Breast epithelium (tissue), 4 donors: ENCODE results near the gene KCNH1. TPM values are rescaled to one million over a fixed set of nuclear protein-coding genes. Genes with fewer than 3 reads are reported as not detected.

Experiments
- DNase-seq, 2 donors: peaks; one replicate each; pipeline ENCODE4 v3.0.0-alpha.2; 2019; ENCODE audit warnings: low spot score in 2 of 2
- H3K27ac ChIP-seq, 2 donors: fragments of 200-600 bp; sonication (generic) in 1 of 2; one replicate each; pipeline ENCODE4 v1.5.1; 2016 to 2019; ENCODE audit warnings: mild to moderate bottlenecking in 1 of 2
- H3K27me3 ChIP-seq, 2 donors: fragments of 200-600 bp; sonication (generic) in 1 of 2; one replicate each; pipeline versions ENCODE4 v1.5.1 to v1.6.0; 2017 to 2019; ENCODE audit warnings: control low read depth in 1 of 2, mild to moderate bottlenecking in 1 of 2
- H3K36me3 ChIP-seq: fragments of 200-600 bp; one replicate; pipeline ENCODE4 v1.5.1; 2019
- H3K4me1 ChIP-seq, 2 donors: fragments of 200-600 bp; sonication (generic); one replicate each; pipeline ENCODE4 v1.5.1; 2016 to 2019; ENCODE audit warnings: control low read depth in 1 of 2
- H3K4me3 ChIP-seq, 3 donors: fragments of 200-600 bp; sonication (generic); 1 replicate in 2 of 3; 2 replicates in 1 of 3; pipeline ENCODE4 v1.5.1; 2016 to 2019; ENCODE audit warnings: mild to moderate bottlenecking in 3 of 3, moderate library complexity in 2 of 3
- H3K9me3 ChIP-seq, 2 donors: fragments of 200-600 bp; sonication (generic) in 1 of 2; one replicate each; pipeline ENCODE4 v1.5.1; 2016 to 2019; ENCODE audit warnings: control low read depth in 1 of 2
- POLR2A ChIP-seq: fragments of 450-650 bp; IDR thresholded peaks from one replicate; pipeline ENCODE4 v1.6.1; 2016; ENCODE audit warnings: antibody characterized with exemption, mild to moderate bottlenecking, moderate library complexity
- POLR2AphosphoS5 ChIP-seq, 3 donors: sonication (generic); formaldehyde crosslinking; IDR thresholded peaks; one replicate each; pipeline ENCODE4 v1.6.1; 2017; ENCODE audit warnings: antibody characterized with exemption in 3 of 3
- intact Hi-C: fragments of 100-400 bp; cut with DNase I; formaldehyde crosslinking; loops from one replicate; pipeline ENCODE4 v1.15.1; 2023; ENCODE audit warnings: low total_unique reads
- total RNA-seq, 3 donors: library from RNA; depleted of rRNA; stranded (reverse); fragments of >200 nt; gene quantifications; one replicate each; pipeline ENCODE4 v1.1.0, GENCODE V29; 2016
- TF ChIP-seq, protein P1 (sequence below), 3 donors: fragments of 450-650 bp; IDR thresholded peaks; one replicate each; pipeline ENCODE4 v1.5.1; 2016 to 2017; ENCODE audit warnings: antibody characterized with exemption in 3 of 3, mild to moderate bottlenecking in 3 of 3, moderate library complexity in 3 of 3

The KCNH1 gene
- total RNA-seq, 3 donors from 2014 or later = 0.32 to 1.3 TPM; not detected in 1

DNA sequence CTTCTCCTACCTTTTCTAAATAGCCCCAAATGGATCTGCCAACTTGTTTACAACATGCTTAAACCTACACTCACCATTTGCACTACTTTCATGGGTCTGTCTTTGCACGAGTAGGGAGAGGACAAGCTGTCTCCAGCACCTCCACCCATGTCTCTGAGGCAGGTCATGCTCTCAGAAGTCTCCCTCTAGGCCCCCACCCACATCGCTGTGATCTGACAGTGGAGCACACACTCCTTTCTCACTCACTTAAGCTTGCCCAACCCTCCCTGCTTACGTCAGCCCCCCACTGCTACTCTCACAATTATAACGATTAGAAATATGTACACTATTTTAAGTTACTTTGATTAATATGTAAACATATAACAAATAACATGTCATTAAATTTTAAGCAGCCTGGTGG, 141.1 kb downstream of the KCNH1 start:
- H3K27ac ChIP-seq = no peak overlapping the region
- H3K4me3 ChIP-seq = no peak overlapping the region
- TF ChIP-seq, protein P1, sequence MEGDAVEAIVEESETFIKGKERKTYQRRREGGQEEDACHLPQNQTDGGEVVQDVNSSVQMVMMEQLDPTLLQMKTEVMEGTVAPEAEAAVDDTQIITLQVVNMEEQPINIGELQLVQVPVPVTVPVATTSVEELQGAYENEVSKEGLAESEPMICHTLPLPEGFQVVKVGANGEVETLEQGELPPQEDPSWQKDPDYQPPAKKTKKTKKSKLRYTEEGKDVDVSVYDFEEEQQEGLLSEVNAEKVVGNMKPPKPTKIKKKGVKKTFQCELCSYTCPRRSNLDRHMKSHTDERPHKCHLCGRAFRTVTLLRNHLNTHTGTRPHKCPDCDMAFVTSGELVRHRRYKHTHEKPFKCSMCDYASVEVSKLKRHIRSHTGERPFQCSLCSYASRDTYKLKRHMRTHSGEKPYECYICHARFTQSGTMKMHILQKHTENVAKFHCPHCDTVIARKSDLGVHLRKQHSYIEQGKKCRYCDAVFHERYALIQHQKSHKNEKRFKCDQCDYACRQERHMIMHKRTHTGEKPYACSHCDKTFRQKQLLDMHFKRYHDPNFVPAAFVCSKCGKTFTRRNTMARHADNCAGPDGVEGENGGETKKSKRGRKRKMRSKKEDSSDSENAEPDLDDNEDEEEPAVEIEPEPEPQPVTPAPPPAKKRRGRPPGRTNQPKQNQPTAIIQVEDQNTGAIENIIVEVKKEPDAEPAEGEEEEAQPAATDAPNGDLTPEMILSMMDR (IDR thresholded peaks at IDR 0.05) = no peak
- TF ChIP-seq POLR2AphosphoS5 (IDR thresholded peaks at IDR 0.05) (no peak), POLR2A (no peak)
- H3K4me1 ChIP-seq = no peaks in the 10 kb centered on the region
- DNase-seq = no peak
- no peaks in the 10 kb centered on the region for H3K36me3 ChIP-seq
- no peaks in the 10 kb centered on the region for H3K27me3 ChIP-seq
- intact Hi-C loops = no loop called here
- H3K9me3 ChIP-seq = no peaks in the 10 kb centered on the region

DNA sequence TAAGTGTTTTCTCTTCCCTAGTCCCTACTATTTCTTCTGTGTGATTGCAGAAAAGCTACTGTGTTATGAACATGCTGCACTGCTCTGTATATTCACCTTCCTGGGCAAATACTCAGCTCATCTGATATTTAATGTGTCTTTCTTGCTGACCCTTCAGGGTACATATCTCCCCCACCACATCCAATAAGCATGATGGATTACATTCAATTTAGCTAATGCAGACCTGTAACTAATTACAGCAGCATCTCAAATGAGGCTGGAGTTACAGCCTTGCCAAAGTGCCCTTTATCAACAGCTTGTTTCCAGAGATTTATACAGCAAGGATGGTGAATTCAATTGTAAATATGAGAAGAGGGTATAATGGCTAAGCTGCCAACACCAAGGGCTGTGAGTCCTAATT, 144.0 kb downstream of the KCNH1 start:
- Histone ChIP-seq H3K36me3 (no peaks in the 10 kb centered on the region), H3K9me3 (no peaks in the 10 kb centered on the region), H3K27me3 (no peaks in the 10 kb centered on the region), H3K4me1 (no peaks in the 10 kb centered on the region), H3K27ac (no peak overlapping the region), H3K4me3 (no peak overlapping the region)
- no peak for TF ChIP-seq POLR2A
- TF ChIP-seq, protein P1 (IDR thresholded peaks at IDR 0.05) = no peak
- TF ChIP-seq POLR2AphosphoS5 (IDR thresholded peaks at IDR 0.05) = no peak
- intact Hi-C loops = no loop called here
- no peak for DNase-seq

DNA sequence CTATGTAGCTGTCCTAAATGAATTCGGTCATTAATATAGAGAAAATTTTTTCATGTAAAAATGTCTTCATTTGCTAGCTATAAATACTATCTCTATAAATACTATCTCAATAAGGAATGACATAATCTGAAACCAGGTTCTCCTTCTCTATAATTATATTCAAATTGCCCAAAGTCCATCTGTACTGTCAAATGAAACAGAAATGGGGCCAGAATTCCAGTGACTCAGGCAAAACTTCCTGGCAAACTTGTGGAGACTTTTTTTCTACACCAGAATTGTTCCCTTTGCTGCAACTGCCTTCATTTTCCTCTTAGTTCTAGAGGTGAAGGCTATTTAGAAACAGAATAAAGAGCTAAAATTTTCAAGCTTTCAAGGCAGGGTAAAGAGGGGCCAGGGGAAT, 152.5 kb downstream of the KCNH1 start:
- TF ChIP-seq, protein P1 (IDR thresholded peaks at IDR 0.05) = no peak
- no peak for TF ChIP-seq POLR2AphosphoS5 (IDR thresholded peaks at IDR 0.05)
- TF ChIP-seq POLR2A = no peak
- Histone ChIP-seq H3K27ac (no peak overlapping the region), H3K4me3 (no peak overlapping the region), H3K9me3 (peaks cover 0 to 3% of the 10 kb centered on the region in 2 donors), H3K27me3 (no peaks in the 10 kb centered on the region), H3K36me3 (no peaks in the 10 kb centered on the region), H3K4me1 (no peaks in the 10 kb centered on the region)
- no peak for DNase-seq
- intact Hi-C loops = no loop called here

DNA sequence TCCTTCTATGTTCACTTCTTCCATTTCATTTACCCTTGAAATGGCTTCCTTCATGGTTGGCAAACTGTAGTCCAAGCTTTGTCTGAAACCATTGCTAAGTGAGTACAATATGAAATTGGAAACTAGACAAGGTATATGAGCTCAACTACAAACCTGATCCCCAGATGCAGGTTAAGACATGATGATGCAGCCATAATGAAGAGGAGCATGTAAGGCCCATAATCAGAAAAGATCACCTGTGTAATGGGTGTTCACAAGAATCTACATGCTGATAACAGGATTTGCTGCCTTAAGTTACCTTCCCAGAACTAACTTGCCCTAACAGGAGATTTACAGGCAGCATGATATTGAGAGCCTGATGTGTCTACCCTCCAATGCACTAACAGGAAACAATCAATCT, 153.9 kb downstream of the KCNH1 start:
- TF ChIP-seq, protein P1 (IDR thresholded peaks at IDR 0.05) = no peak
- no peak for TF ChIP-seq POLR2A
- no peak for TF ChIP-seq POLR2AphosphoS5 (IDR thresholded peaks at IDR 0.05)
- intact Hi-C loops = no loop called here
- no peaks in the 10 kb centered on the region for H3K4me1 ChIP-seq
- H3K27ac ChIP-seq = no peak overlapping the region
- H3K27me3 ChIP-seq = no peaks in the 10 kb centered on the region
- no peaks in the 10 kb centered on the region for H3K36me3 ChIP-seq
- H3K9me3 ChIP-seq = peaks cover 3 to 4% of the 10 kb centered on the region in 2 donors
- no peak for DNase-seq
- no peak overlapping the region for H3K4me3 ChIP-seq

DNA sequence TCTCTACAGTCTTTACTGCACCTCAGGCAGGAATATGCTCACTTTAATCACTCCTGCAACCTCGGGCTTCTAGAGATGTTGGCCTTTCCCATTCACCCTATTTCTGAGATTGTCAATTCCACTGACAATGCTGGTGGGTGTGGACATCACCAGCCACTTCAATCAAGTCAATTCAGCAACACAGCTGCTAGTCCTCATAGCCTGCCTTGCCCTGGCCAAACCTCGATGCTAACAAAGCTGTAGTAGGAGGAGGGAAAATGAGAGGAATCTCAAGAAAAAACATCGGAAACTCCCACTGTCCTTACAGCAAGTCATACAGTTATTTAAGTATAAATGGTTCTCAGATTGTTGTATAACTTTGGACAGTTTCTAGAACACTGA, 155.0 kb downstream of the KCNH1 start:
- no peak for DNase-seq
- H3K36me3 ChIP-seq = no peaks in the 10 kb centered on the region
- intact Hi-C loops = no loop called here
- H3K27ac ChIP-seq = no peak overlapping the region
- H3K4me3 ChIP-seq = no peak overlapping the region
- TF ChIP-seq, protein P1 (IDR thresholded peaks at IDR 0.05) = no peak
- H3K9me3 ChIP-seq = peaks cover 3 to 9% of the 10 kb centered on the region in 2 donors
- H3K4me1 ChIP-seq = no peaks in the 10 kb centered on the region
- no peaks in the 10 kb centered on the region for H3K27me3 ChIP-seq
